Measurements from ENCODE around the gene SUMF1. TPM values are rescaled to one million over a fixed set of nuclear protein-coding genes. Genes with fewer than 3 reads are reported as not detected.

Gene SUMF1
- total and polyA plus RNA-seq, 5 donors from 2014 or later: 10.5 to 28.0 (median 23.1) TPM

- H3K4me3 Mint-ChIP-seq: no peak overlapping the region
- DNase-seq: no peak
- H3K27ac Mint-ChIP-seq: no peak overlapping the region
- Histone ChIP-seq H3K4me3 (ENCODE audit: low read depth, low read length) (no peak overlapping the region), H3K9me3 (ENCODE audit: control insufficient read depth in 2 of 2, low read length in 2 of 2) (no peaks in the 10 kb centered on the region), H3K36me3 (ENCODE audit: control insufficient read depth, insufficient read depth, low read length) (no peaks in the 10 kb centered on the region), H3K27ac (ENCODE audit: insufficient read depth, low read length, poor library complexity, severe bottlenecking) (no peak overlapping the region), H3K4me1 (ENCODE audit: control insufficient read depth, insufficient read depth, low read length, poor library complexity, severe bottlenecking) (no peaks in the 10 kb centered on the region), H3K27me3 (ENCODE audit: control insufficient read depth, insufficient read depth, low read length) (no peaks in the 10 kb centered on the region)
- peaks cover 20% of the 10 kb centered on the region for H3K36me3 Mint-ChIP-seq
- H3K4me1 Mint-ChIP-seq: peaks cover 0 to 6% (median 0%) of the 10 kb centered on the region in 4 donors
- no peaks in the 10 kb centered on the region for H3K27me3 Mint-ChIP-seq
- no peak for ATAC-seq (ENCODE audit: low read depth in 2 of 2)
- peaks cover 0 to 3% (median 0%) of the 10 kb centered on the region in 7 donors for H3K9me3 Mint-ChIP-seq
Measured at GRCh38 chr3:4338751-4339150, 128.3 kb downstream of the SUMF1 start.

GRCh38 chr3:4336850-4337546 lies 130.1 kb downstream of the SUMF1 start:
- Histone ChIP-seq H3K27me3 (ENCODE audit: control insufficient read depth, insufficient read depth, low read length) (no peaks in the 10 kb centered on the region), H3K27ac (ENCODE audit: insufficient read depth, low read length, poor library complexity, severe bottlenecking) (no peak overlapping the region), H3K4me3 (ENCODE audit: low read depth, low read length) (no peak overlapping the region), H3K36me3 (ENCODE audit: control insufficient read depth, insufficient read depth, low read length) (no peaks in the 10 kb centered on the region), H3K4me1 (ENCODE audit: control insufficient read depth, insufficient read depth, low read length, poor library complexity, severe bottlenecking) (no peaks in the 10 kb centered on the region), H3K9me3 (ENCODE audit: control insufficient read depth in 2 of 2, low read length in 2 of 2) (no peaks in the 10 kb centered on the region)
- Mint-ChIP-seq H3K27me3 (no peaks in the 10 kb centered on the region), H3K4me3 (no peak overlapping the region), H3K27ac (no peak overlapping the region), H3K4me1 (peaks cover 0 to 3% (median 0%) of the 10 kb centered on the region in 4 donors), H3K9me3 (peaks cover 0 to 3% (median 0%) of the 10 kb centered on the region in 7 donors), H3K36me3 (peaks cover 23% of the 10 kb centered on the region)
- ATAC-seq (ENCODE audit: low read depth in 2 of 2) (no peak), DNase-seq (no peak)

- Histone ChIP-seq H3K36me3 (ENCODE audit: control insufficient read depth, insufficient read depth, low read length) (no peaks in the 10 kb centered on the region), H3K4me1 (ENCODE audit: control insufficient read depth, insufficient read depth, low read length, poor library complexity, severe bottlenecking) (no peaks in the 10 kb centered on the region), H3K4me3 (ENCODE audit: low read depth, low read length) (no peak overlapping the region), H3K27ac (ENCODE audit: insufficient read depth, low read length, poor library complexity, severe bottlenecking) (no peak overlapping the region), H3K27me3 (ENCODE audit: control insufficient read depth, insufficient read depth, low read length) (no peaks in the 10 kb centered on the region), H3K9me3 (ENCODE audit: control insufficient read depth in 2 of 2, low read length in 2 of 2) (no peaks in the 10 kb centered on the region)
- H3K9me3 Mint-ChIP-seq: peaks cover 0 to 3% (median 0%) of the 10 kb centered on the region in 7 donors
- DNase-seq (no peak), ATAC-seq (ENCODE audit: low read depth in 2 of 2) (no peak)
- H3K27me3 Mint-ChIP-seq: no peaks in the 10 kb centered on the region
- H3K36me3 Mint-ChIP-seq: peaks cover 23% of the 10 kb centered on the region
- peaks cover 0 to 3% (median 0%) of the 10 kb centered on the region in 4 donors for H3K4me1 Mint-ChIP-seq
- no peak overlapping the region for H3K27ac Mint-ChIP-seq
- H3K4me3 Mint-ChIP-seq: no peak overlapping the region
Measured at GRCh38 chr3:4335840-4336562, 131.1 kb downstream of the SUMF1 start.

GRCh38 chr3:4334548-4334947 lies 132.5 kb downstream of the SUMF1 start:
- Histone ChIP-seq H3K4me1 (ENCODE audit: control insufficient read depth, insufficient read depth, low read length, poor library complexity, severe bottlenecking) (no peaks in the 10 kb centered on the region), H3K27me3 (ENCODE audit: control insufficient read depth, insufficient read depth, low read length) (no peaks in the 10 kb centered on the region), H3K4me3 (ENCODE audit: low read depth, low read length) (no peak overlapping the region), H3K36me3 (ENCODE audit: control insufficient read depth, insufficient read depth, low read length) (no peaks in the 10 kb centered on the region), H3K9me3 (ENCODE audit: control insufficient read depth in 2 of 2, low read length in 2 of 2) (peaks cover 0 to 2% of the 10 kb centered on the region in 2 experiments), H3K27ac (ENCODE audit: insufficient read depth, low read length, poor library complexity, severe bottlenecking) (no peak overlapping the region)
- H3K27me3 Mint-ChIP-seq: no peaks in the 10 kb centered on the region
- H3K9me3 Mint-ChIP-seq: peaks cover 0 to 11% (median 4%) of the 10 kb centered on the region in 7 donors
- H3K36me3 Mint-ChIP-seq: peaks cover 23% of the 10 kb centered on the region
- H3K27ac Mint-ChIP-seq: no peak overlapping the region
- no peak overlapping the region for H3K4me3 Mint-ChIP-seq
- ATAC-seq (ENCODE audit: low read depth in 2 of 2) (no peak), DNase-seq (no peak)
- H3K4me1 Mint-ChIP-seq: peaks cover 0 to 3% (median 0%) of the 10 kb centered on the region in 4 donors

GRCh38 chr3:4332991-4333390 lies 134.1 kb downstream of the SUMF1 start:
- Histone ChIP-seq H3K27ac (ENCODE audit: insufficient read depth, low read length, poor library complexity, severe bottlenecking) (no peak overlapping the region), H3K4me3 (ENCODE audit: low read depth, low read length) (no peak overlapping the region), H3K9me3 (ENCODE audit: control insufficient read depth in 2 of 2, low read length in 2 of 2) (peaks cover 3 to 5% of the 10 kb centered on the region in 2 experiments), H3K4me1 (ENCODE audit: control insufficient read depth, insufficient read depth, low read length, poor library complexity, severe bottlenecking) (no peaks in the 10 kb centered on the region), H3K27me3 (ENCODE audit: control insufficient read depth, insufficient read depth, low read length) (no peaks in the 10 kb centered on the region), H3K36me3 (ENCODE audit: control insufficient read depth, insufficient read depth, low read length) (no peaks in the 10 kb centered on the region)
- Mint-ChIP-seq H3K4me3 (no peak overlapping the region), H3K4me1 (peaks cover 0 to 3% (median 0%) of the 10 kb centered on the region in 4 donors), H3K27ac (no peak overlapping the region), H3K27me3 (no peaks in the 10 kb centered on the region), H3K9me3 (peaks cover 0 to 16% (median 4%) of the 10 kb centered on the region in 7 donors), H3K36me3 (peaks cover 25% of the 10 kb centered on the region)
- no peak for DNase-seq
- ATAC-seq (ENCODE audit: low read depth in 2 of 2): no peak

GRCh38 chr3:4332574-4332973 lies 134.5 kb downstream of the SUMF1 start:
- ATAC-seq (ENCODE audit: low read depth in 2 of 2): no peak

GRCh38 chr3:4332111-4332510 lies 135.0 kb downstream of the SUMF1 start:
- Histone ChIP-seq H3K9me3 (ENCODE audit: control insufficient read depth in 2 of 2, low read length in 2 of 2) (peaks cover 3 to 7% of the 10 kb centered on the region in 2 experiments), H3K4me3 (ENCODE audit: low read depth, low read length) (no peak overlapping the region), H3K27ac (ENCODE audit: insufficient read depth, low read length, poor library complexity, severe bottlenecking) (no peak overlapping the region), H3K4me1 (ENCODE audit: control insufficient read depth, insufficient read depth, low read length, poor library complexity, severe bottlenecking) (no peaks in the 10 kb centered on the region), H3K27me3 (ENCODE audit: control insufficient read depth, insufficient read depth, low read length) (no peaks in the 10 kb centered on the region), H3K36me3 (ENCODE audit: control insufficient read depth, insufficient read depth, low read length) (no peaks in the 10 kb centered on the region)
- no peak for ATAC-seq (ENCODE audit: low read depth in 2 of 2)
- peaks cover 0 to 18% (median 4%) of the 10 kb centered on the region in 7 donors for H3K9me3 Mint-ChIP-seq
- no peaks in the 10 kb centered on the region for H3K27me3 Mint-ChIP-seq
- H3K4me1 Mint-ChIP-seq: peaks cover 0 to 3% (median 0%) of the 10 kb centered on the region in 4 donors
- H3K4me3 Mint-ChIP-seq: no peak overlapping the region
- DNase-seq: no peak
- peaks cover 20% of the 10 kb centered on the region for H3K36me3 Mint-ChIP-seq
- H3K27ac Mint-ChIP-seq: no peak overlapping the region

More at GRCh38 chr3:4332574-4332973, 134.5 kb downstream of the SUMF1 start:
- peaks cover 24% of the 10 kb centered on the region for H3K36me3 Mint-ChIP-seq
- Histone ChIP-seq H3K36me3 (ENCODE audit: control insufficient read depth, insufficient read depth, low read length) (no peaks in the 10 kb centered on the region), H3K9me3 (ENCODE audit: control insufficient read depth in 2 of 2, low read length in 2 of 2) (peaks cover 3 to 5% of the 10 kb centered on the region in 2 experiments), H3K4me1 (ENCODE audit: control insufficient read depth, insufficient read depth, low read length, poor library complexity, severe bottlenecking) (no peaks in the 10 kb centered on the region), H3K4me3 (ENCODE audit: low read depth, low read length) (no peak overlapping the region), H3K27me3 (ENCODE audit: control insufficient read depth, insufficient read depth, low read length) (no peaks in the 10 kb centered on the region), H3K27ac (ENCODE audit: insufficient read depth, low read length, poor library complexity, severe bottlenecking) (no peak overlapping the region)
- H3K27ac Mint-ChIP-seq: no peak overlapping the region
- peaks cover 0 to 16% (median 4%) of the 10 kb centered on the region in 7 donors for H3K9me3 Mint-ChIP-seq
- H3K4me1 Mint-ChIP-seq: peaks cover 0 to 3% (median 0%) of the 10 kb centered on the region in 4 donors
- DNase-seq: no peak
- no peaks in the 10 kb centered on the region for H3K27me3 Mint-ChIP-seq
- no peak overlapping the region for H3K4me3 Mint-ChIP-seq

Measured in CD4-positive, CD25-positive, alpha-beta regulatory T cell (primary cell).